ENCODE measurements around the gene PPFIBP2.

The PPFIBP2 gene

DNA sequence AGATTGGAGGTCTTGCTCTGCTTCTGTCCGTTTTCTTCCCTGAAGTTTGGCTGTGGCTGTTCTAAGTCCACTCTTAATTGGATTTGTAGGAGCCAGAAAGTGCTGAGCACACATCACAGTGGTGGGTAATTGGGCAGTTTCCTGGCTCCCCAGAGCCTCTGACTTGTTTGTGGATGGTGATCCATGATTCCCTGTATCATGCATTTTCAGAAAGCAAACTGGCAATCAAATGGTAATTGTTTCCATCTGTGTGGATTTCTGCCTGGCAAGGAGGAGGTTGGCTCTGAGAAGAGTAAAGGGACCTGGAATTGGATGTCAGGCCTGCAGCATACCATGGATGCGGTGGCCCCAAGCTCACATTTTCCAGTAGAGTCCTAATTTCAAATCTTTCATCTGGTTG, 49.5 kb downstream of the PPFIBP2 start:
- peak; percentile 54 for DNase-seq (ENCODE audit: extremely low read depth, low read depth)

DNA sequence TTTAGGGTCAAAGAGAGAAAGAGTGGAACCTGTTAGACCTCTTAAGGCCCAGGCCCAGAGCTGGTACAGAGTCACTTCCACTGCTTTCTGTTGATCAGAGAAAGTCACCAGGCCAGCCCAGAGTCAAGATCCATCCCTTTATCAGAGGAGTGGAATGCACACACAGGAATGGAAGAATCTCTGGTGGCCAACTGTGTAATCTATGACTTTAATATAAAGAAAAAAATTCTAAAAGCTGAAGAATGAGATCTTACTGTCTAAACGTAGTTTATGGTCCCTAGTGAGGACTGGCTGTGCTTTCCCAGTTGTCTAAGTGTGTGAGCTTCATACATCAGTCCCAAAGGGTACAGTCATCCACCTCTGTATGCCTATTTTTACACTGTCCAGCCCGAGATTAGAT, 51.0 kb downstream of the PPFIBP2 start:
- TF ChIP-seq, protein P1, sequence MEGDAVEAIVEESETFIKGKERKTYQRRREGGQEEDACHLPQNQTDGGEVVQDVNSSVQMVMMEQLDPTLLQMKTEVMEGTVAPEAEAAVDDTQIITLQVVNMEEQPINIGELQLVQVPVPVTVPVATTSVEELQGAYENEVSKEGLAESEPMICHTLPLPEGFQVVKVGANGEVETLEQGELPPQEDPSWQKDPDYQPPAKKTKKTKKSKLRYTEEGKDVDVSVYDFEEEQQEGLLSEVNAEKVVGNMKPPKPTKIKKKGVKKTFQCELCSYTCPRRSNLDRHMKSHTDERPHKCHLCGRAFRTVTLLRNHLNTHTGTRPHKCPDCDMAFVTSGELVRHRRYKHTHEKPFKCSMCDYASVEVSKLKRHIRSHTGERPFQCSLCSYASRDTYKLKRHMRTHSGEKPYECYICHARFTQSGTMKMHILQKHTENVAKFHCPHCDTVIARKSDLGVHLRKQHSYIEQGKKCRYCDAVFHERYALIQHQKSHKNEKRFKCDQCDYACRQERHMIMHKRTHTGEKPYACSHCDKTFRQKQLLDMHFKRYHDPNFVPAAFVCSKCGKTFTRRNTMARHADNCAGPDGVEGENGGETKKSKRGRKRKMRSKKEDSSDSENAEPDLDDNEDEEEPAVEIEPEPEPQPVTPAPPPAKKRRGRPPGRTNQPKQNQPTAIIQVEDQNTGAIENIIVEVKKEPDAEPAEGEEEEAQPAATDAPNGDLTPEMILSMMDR (IDR thresholded peaks at IDR 0.05; ENCODE audit: low read depth, low read length): no peak
- DNase-seq (ENCODE audit: extremely low read depth, low read depth): no peak

More for the DNA sequence above, 49.5 kb downstream of the PPFIBP2 start:
- TF ChIP-seq, protein P1 (IDR thresholded peaks at IDR 0.05; ENCODE audit: low read depth, low read length): no peak

DNA sequence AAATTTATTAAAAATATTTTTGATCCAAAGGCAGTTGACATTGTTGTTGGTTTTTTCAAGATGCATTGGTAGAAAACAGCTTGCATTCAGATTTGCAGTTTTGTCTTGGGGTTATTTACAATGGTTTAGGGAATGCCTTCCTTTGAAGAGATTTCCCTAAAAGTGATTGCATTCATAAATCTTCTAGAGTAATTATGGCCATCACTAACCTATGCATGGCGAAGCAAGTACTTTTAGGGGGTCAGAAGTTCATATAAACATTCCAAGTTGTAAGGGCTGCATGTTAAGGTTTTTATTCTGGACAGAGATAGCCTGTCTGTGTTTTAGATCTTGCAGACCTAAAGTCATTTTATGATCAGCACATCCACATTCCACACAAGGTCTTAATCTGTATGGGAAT, 53.5 kb downstream of the PPFIBP2 start:
- TF ChIP-seq, protein P1 (IDR thresholded peaks at IDR 0.05; ENCODE audit: low read depth, low read length): no peak
- DNase-seq (ENCODE audit: extremely low read depth, low read depth): no peak

DNA sequence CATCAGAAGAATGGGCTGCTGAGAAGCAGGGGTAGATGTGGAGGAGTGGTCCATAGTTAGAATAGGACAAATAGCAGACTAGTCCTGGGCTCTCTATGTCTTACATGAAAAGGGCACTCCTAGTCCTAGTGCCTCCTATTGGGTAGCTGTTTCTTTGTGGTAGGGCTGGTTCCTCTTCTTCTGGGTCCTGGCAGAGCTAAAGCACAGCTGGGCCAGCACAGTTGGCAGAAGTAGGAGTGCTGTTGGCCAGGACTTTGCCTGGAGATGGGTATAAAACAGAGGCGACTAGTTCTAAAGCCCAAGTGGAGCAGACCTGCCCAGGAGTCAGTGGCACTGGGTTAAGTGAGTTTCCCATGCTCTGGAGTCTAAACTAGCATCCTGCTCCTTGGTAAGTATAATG, 55.2 kb downstream of the PPFIBP2 start:
- no peak for DNase-seq (ENCODE audit: extremely low read depth, low read depth)
- TF ChIP-seq, protein P1 (IDR thresholded peaks at IDR 0.05; ENCODE audit: low read depth, low read length): no peak

- DNase-seq (ENCODE audit: extremely low read depth, low read depth): no peak
These were observed 56.4 kb downstream of the PPFIBP2 start for GRCh38 chr11:7570241-7570640.

GRCh38 chr11:7570938-7571521, 57.2 kb downstream of the PPFIBP2 start:
- TF ChIP-seq, protein P1 (IDR thresholded peaks at IDR 0.05; ENCODE audit: low read depth, low read length): peak; percentile 5; the same call in 1 of the 2 replicates
- no peak for DNase-seq (ENCODE audit: extremely low read depth, low read depth)

More at GRCh38 chr11:7570241-7570640, 56.4 kb downstream of the PPFIBP2 start:
- TF ChIP-seq, protein P1 (IDR thresholded peaks at IDR 0.05; ENCODE audit: low read depth, low read length): no peak

DNA sequence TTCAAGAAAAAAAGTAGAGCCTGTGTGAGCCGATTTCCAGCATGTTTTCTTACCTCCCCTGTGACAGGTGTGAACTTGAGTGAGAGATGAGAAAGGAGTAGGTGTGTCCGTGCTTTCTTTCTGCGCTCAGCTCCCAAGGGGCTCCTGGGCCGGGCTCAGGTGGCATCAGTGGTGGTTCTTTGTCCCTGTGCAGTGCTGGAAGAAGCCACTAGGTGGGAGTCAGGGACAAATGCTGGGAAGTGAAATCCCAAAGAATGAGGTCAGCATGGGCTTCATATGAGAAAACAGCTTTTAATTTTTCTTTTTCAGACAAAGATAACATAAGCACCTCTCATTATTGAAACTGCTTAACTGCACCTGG, 57.8 kb downstream of the PPFIBP2 start:
- DNase-seq (ENCODE audit: extremely low read depth, low read depth): no peak
- TF ChIP-seq, protein P1 (IDR thresholded peaks at IDR 0.05; ENCODE audit: low read depth, low read length): peak; percentile 100

Data from AG09319 (cell line).